ENCODE measurements around the gene SMCO4. TPM values are rescaled to one million over a fixed set of nuclear protein-coding genes. Genes with fewer than 3 reads are reported as not detected.

SMCO4 gene
- total and polyA plus RNA-seq, 2 of the 8 experiments (the other 6 are each of a cell fraction or from before 2014, with no cell fraction given): 33.2 to 53.9 TPM

DNA sequence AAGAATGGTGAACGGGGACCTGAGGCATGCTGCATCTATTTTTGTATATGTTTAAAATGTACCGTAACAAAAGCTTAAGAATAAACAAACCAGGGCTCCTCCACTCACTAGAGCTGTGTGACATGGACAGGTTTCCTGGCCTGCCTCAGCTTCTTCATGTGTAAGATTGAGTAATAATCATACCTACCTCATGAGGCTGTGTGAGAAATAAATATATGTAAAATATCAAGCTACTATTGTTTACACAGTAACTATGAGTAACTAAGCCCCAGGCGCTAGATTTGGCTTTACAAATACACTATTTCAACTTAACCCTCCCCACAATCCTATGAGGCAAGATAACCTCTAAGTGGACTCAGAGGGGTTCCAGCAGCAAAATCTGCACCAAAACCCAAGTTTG lies 66.4 kb downstream of the SMCO4 start:
- Histone ChIP-seq H3K27ac (ENCODE audit: low read depth, low read length) (no peak overlapping the region), H2AK5ac (ENCODE audit: low read depth, low read length) (peak overlapping the region; percentile 42; the same call in 1 of the 2 replicates), H3K4ac (replicated peaks; ENCODE audit: insufficient read length, low read depth, low read length) (no peak overlapping the region), H2BK20ac (ENCODE audit: low read length) (0 out of 2 replicates have a peak overlapping the region, but pooled peaks have one; percentile 80), H3K9ac (replicated peaks in 1 of 4; ENCODE audit: extremely low read depth in 1 of 4, low read depth in 3 of 4, low read length in 3 of 4) (no peak overlapping the region), H4K8ac (ENCODE audit: extremely low read depth, insufficient read depth, low read length) (no peak overlapping the region), H3K4me2 (ENCODE audit: insufficient read depth in 1 of 2, low read depth in 2 of 2, low read length in 2 of 2) (peak overlapping the region in 1 of 2 experiments; percentile 71; a peak in 1 of 4 replicates), H2BK5ac (ENCODE audit: low read depth, low read length) (no peak overlapping the region; the same call in 1 of the 2 replicates), H3K9me3 (ENCODE audit: insufficient read depth in 2 of 2, low read depth in 1 of 2, low read length in 1 of 2) (peaks cover 6 to 7% of the 10 kb centered on the region in 2 experiments; a peak in 2 of 4 replicates), H3K4me3 (ENCODE audit: extremely low read depth in 1 of 4, insufficient read depth in 2 of 4, low read depth in 3 of 4, low read length in 4 of 4) (no peak overlapping the region), H3K23ac (ENCODE audit: insufficient read length) (no peak overlapping the region), H3K23me2 (ENCODE audit: low read depth, low read length) (no peaks in the 10 kb centered on the region), H2BK15ac (ENCODE audit: low read length) (no peak overlapping the region), H3K79me2 (ENCODE audit: control insufficient read depth in 1 of 2, insufficient read depth in 2 of 2, low read length in 2 of 2) (no peaks in the 10 kb centered on the region), H2BK120ac (replicated peaks; ENCODE audit: low read depth, low read length) (no peak overlapping the region), H3K4me1 (replicated peaks in 1 of 4; ENCODE audit: control insufficient read depth in 3 of 4, insufficient read depth in 4 of 4, low read length in 3 of 4) (peaks cover 10 to 23% (median 20%) of the 10 kb centered on the region in 4 experiments), H3K79me1 (ENCODE audit: low read depth, low read length) (no peaks in the 10 kb centered on the region), H4K20me1 (replicated peaks in 1 of 2; ENCODE audit: control insufficient read depth in 1 of 2, insufficient read depth in 2 of 2, low read length in 2 of 2) (no peaks in the 10 kb centered on the region), H4K5ac (ENCODE audit: insufficient read length, low read depth, low read length) (no peak overlapping the region), H3K36me3 (ENCODE audit: control insufficient read depth in 2 of 4, insufficient read depth in 4 of 4, low read length in 3 of 4) (peaks cover 0 to 5% (median 0%) of the 10 kb centered on the region in 4 experiments; a peak in 1 of 8 replicates), H3K56ac (replicated peaks; ENCODE audit: insufficient read length, low read depth, low read length) (no peak overlapping the region), H3K18ac (ENCODE audit: extremely low read depth, low read length) (no peak overlapping the region; the same call in 1 of the 2 replicates), H2BK12ac (ENCODE audit: low read depth, low read length) (peak overlapping the region; percentile 41; the same call in 1 of the 2 replicates), H4K91ac (replicated peaks; ENCODE audit: insufficient read length, low read length) (no peak overlapping the region), H2AFZ (ENCODE audit: low read length) (no peak overlapping the region), H3K14ac (ENCODE audit: insufficient read length) (no peak overlapping the region), H3K27me3 (replicated peaks in 1 of 4; ENCODE audit: control insufficient read depth in 3 of 4, extremely low read depth in 1 of 4, insufficient read depth in 3 of 4, low read length in 3 of 4) (no peaks in the 10 kb centered on the region)
- ChIA-PET CTCF (ENCODE audit: partially characterized antibody) (interaction anchor here (0.5 to 2.1 kb wide), 2 partner anchors 10 to 57 kb away, joined by 4 to 8 read pairs; no protein-coding TSS in a partner anchor), POLR2A (ENCODE audit: partially characterized antibody) (interaction anchor here (1.8 to 4.0 kb wide), 3 partner anchors 14 to 360 kb away, joined by 4 to 32 read pairs (median 16); partner anchors contain the start of gene SMCO4)
- WGBS, 2 experiments (ENCODE audit: extremely low coverage in 1 of 2, insufficient coverage in 1 of 2, insufficient read length in 1 of 2, insufficient replicate concordance in 2 of 2, low coverage in 1 of 2, low lambda C conversion rate in 2 of 2, missing lambda C conversion rate in 1 of 2): 90% methylated on average over 3 of the region's 3 CpGs; no CpG with 5 or more reads in 1 of the 2 experiments
- DNase-seq (ENCODE audit: low read depth in 1 of 2, low spot score in 2 of 2): no peak
- no peak for FAIRE-seq
- no peak for TF ChIP-seq RFX5 (IDR thresholded peaks at IDR 0.05; ENCODE audit: borderline replicate concordance, low read depth, low read length)
- TF ChIP-seq SAP30 (IDR thresholded peaks at IDR 0.05; ENCODE audit: insufficient read depth, insufficient replicate concordance, low read length): no peak
- TF ChIP-seq, protein P1, sequence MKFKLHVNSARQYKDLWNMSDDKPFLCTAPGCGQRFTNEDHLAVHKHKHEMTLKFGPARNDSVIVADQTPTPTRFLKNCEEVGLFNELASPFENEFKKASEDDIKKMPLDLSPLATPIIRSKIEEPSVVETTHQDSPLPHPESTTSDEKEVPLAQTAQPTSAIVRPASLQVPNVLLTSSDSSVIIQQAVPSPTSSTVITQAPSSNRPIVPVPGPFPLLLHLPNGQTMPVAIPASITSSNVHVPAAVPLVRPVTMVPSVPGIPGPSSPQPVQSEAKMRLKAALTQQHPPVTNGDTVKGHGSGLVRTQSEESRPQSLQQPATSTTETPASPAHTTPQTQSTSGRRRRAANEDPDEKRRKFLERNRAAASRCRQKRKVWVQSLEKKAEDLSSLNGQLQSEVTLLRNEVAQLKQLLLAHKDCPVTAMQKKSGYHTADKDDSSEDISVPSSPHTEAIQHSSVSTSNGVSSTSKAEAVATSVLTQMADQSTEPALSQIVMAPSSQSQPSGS (IDR thresholded peaks at IDR 0.05; ENCODE audit: low read length): no peak
- TF ChIP-seq BCL11A (IDR thresholded peaks at IDR 0.05; ENCODE audit: low read depth in 2 of 2, low read length in 2 of 2): no peak
- TF ChIP-seq, protein P2, sequence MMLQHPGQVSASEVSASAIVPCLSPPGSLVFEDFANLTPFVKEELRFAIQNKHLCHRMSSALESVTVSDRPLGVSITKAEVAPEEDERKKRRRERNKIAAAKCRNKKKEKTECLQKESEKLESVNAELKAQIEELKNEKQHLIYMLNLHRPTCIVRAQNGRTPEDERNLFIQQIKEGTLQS (IDR thresholded peaks at IDR 0.05; ENCODE audit: insufficient read depth, low read depth, low read length): no peak
- no peak for TF ChIP-seq YY1 (IDR thresholded peaks at IDR 0.05; ENCODE audit: low read depth, low read length)
- no peak for TF ChIP-seq RBBP5 (IDR thresholded peaks at IDR 0.05; ENCODE audit: borderline replicate concordance, low read depth, low read length)
- TF ChIP-seq POU5F1 (IDR thresholded peaks at IDR 0.05; ENCODE audit: low read depth, low read length): no peak
- TF ChIP-seq EGR1 (IDR thresholded peaks at IDR 0.05; ENCODE audit: borderline replicate concordance, low read depth, low read length): no peak
- no peak for TF ChIP-seq BRCA1 (IDR thresholded peaks at IDR 0.05; ENCODE audit: low read depth, low read length)
- no peak for TF ChIP-seq FOSL1 (IDR thresholded peaks at IDR 0.05; ENCODE audit: insufficient read depth, low read depth, low read length)
